CD4-positive, CD25-positive, alpha-beta regulatory T cell (primary cell): ENCODE results near the gene RBM45. TPM values are rescaled to one million over a fixed set of nuclear protein-coding genes. Genes with fewer than 3 reads are reported as not detected.
"Not testable (repeated sequence)": the region's sequence is repeated elsewhere in the genome, so short reads cannot be mapped to it uniquely, and the experiment has no call there.

Experiments used
- ATAC-seq, 2 donors: fragments of 150-1000 bp; cut with Tn5 transposase; one replicate each; pipeline ENCODE4 v1.10.0; 2021; ENCODE audit warnings: low read depth in 2 of 2, moderate number of reproducible peaks in 2 of 2, moderate library complexity in 1 of 2
- DNase-seq, 3 donors: peaks; one replicate each; pipeline versions ENCODE4 v3.0.0 to v3.0.0-alpha.2; 2012 to 2022; ENCODE audit warnings: mixed read lengths in 1 of 3
- H3K27ac ChIP-seq: one replicate; pipeline ENCODE4 v1.7.0; 2013; ENCODE audit warnings: mild to moderate bottlenecking, low read length; ENCODE audit not compliant: insufficient read depth, poor library complexity, severe bottlenecking
- H3K27me3 ChIP-seq: one replicate; pipeline ENCODE4 v1.7.0; 2013; ENCODE audit warnings: low read length; ENCODE audit not compliant: control insufficient read depth, insufficient read depth
- H3K36me3 ChIP-seq: one replicate; pipeline ENCODE4 v1.7.0; 2013; ENCODE audit warnings: mild to moderate bottlenecking, low read length, moderate library complexity; ENCODE audit not compliant: control insufficient read depth, insufficient read depth
- H3K4me1 ChIP-seq: 2 replicates; pipeline ENCODE4 v1.7.0; 2013; ENCODE audit warnings: mild to moderate bottlenecking, low read length; ENCODE audit not compliant: insufficient read depth, control insufficient read depth, poor library complexity, severe bottlenecking
- H3K4me3 ChIP-seq: one replicate; pipeline ENCODE4 v1.7.0; 2013; ENCODE audit warnings: low read depth, mild to moderate bottlenecking, low read length, moderate library complexity
- H3K9me3 ChIP-seq, 2 experiments: 1 replicate in 1 of 2; 2 replicates in 1 of 2; pipeline ENCODE4 v1.7.0; 2013; ENCODE audit warnings: low read length in 2 of 2, mild to moderate bottlenecking in 1 of 2, moderate library complexity in 1 of 2; ENCODE audit not compliant: control insufficient read depth in 2 of 2
- H3K27ac Mint-ChIP-seq, 3 donors: one replicate each; pipeline ENCODE4 v1.8.0; 2020 to 2022; ENCODE audit warnings: mild to moderate bottlenecking in 3 of 3, mixed read lengths in 3 of 3, moderate library complexity in 2 of 3
- H3K27me3 Mint-ChIP-seq: one replicate; pipeline ENCODE4 v1.8.0; 2022; ENCODE audit warnings: mild to moderate bottlenecking, mixed read lengths
- H3K36me3 Mint-ChIP-seq: one replicate; pipeline ENCODE4 v1.8.0; 2020; ENCODE audit warnings: mixed read lengths
- H3K4me1 Mint-ChIP-seq, 4 donors: one replicate each; pipeline ENCODE4 v1.8.0; 2020 to 2022; ENCODE audit warnings: mixed read lengths in 4 of 4, mild to moderate bottlenecking in 1 of 4
- H3K4me3 Mint-ChIP-seq, 4 donors: one replicate each; pipeline ENCODE4 v1.8.0; 2020 to 2022; ENCODE audit warnings: mild to moderate bottlenecking in 4 of 4, mixed read lengths in 4 of 4, moderate library complexity in 3 of 4
- H3K9me3 Mint-ChIP-seq, 7 donors: one replicate each; pipeline ENCODE4 v1.8.0; 2020 to 2022; ENCODE audit warnings: mixed read lengths in 7 of 7, mild to moderate bottlenecking in 3 of 7, moderate library complexity in 2 of 7
- polyA plus RNA-seq, 4 donors: library from polyadenylated mRNA; unstranded; fragments of 300-500 nt; fragmentation: Illumina TruSeq; gene quantifications; one replicate each; pipeline ENCODE4 v1.2.3, GENCODE V29; 2021
- total RNA-seq: library from RNA; stranded (reverse); gene quantifications from one replicate; pipeline ENCODE4 v1.2.3, GENCODE V29; 2022

RBM45 gene
- total and polyA plus RNA-seq, 5 donors from 2014 or later = 8.6 to 15.4 (median 10.8) TPM

DNA sequence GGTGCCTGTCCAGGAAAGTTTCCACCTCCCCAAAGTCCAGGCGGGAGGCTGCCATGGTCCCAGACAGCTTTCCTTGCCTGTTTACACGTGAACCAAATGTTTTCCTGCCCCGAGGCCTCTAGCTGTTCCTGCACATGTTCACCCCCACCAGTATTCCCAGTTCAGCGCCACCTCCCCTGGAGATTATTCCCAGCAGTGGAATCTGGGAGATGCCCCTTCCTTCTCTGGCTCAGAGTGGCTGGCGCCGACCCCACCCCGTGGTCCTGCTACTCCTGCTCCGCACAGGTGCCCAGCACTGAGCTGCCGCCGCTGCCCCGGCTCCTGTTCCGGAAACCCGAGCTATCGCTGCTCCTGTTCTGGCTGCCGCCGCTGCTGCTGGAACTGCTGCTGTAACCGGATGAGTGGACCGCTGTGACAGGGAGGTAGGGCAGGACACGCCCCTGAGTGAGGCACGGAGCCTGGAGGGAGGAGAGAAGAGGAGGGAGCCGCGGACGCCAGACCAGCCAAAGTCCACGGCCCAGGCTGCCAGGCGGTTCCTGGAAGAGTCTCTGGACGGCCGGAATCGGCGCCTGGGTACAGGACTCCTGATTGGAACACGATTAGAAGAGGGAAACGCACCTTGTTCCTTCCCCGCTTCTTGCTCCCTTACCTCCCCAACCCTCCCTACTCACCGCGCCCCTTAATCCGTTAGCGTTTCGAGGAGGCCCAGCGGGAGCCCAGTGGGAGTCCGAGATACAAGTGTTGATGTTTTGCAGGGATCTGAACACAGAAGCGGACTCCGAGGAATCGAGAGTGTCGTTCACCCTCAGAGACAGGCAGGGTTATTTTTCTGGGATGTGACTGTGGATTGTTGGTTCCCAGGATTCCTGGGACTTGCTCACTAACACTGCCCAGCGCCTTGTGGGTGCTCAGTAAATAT lies 39.6 kb upstream of the RBM45 start, which contains the start of gene PDE11A:
Gene PDE11A (minus strand): TSS at position 395 of the 919 bp plus-strand sequence. CDS start 340 bp downstream, at position 55.
- peaks cover 12% of the 10 kb centered on the region for H3K27me3 ChIP-seq
- Mint-ChIP-seq H3K4me1 (peaks cover 0 to 10% (median 0%) of the 10 kb centered on the region in 4 donors), H3K36me3 (no peaks in the 10 kb centered on the region), H3K9me3 (peaks cover 0 to 2% (median 0%) of the 10 kb centered on the region in 7 donors), H3K4me3 (peak within 1 kb of the TSS in 1 of 4 donors; percentile 8), H3K27me3 (peaks cover 67% of the 10 kb centered on the region), H3K27ac (no peak within 1 kb of the TSS)
- peaks cover 9% of the 10 kb centered on the region for H3K4me1 ChIP-seq
- ATAC-seq (peak; percentile 48 to 53), DNase-seq (peak in 2 of 3 donors; percentile 2 to 61)
- no peaks in the 10 kb centered on the region for H3K9me3 ChIP-seq
- no peak within 1 kb of the TSS for H3K27ac ChIP-seq
- H3K4me3 ChIP-seq = no peak within 1 kb of the TSS
- H3K36me3 ChIP-seq = no peaks in the 10 kb centered on the region

DNA sequence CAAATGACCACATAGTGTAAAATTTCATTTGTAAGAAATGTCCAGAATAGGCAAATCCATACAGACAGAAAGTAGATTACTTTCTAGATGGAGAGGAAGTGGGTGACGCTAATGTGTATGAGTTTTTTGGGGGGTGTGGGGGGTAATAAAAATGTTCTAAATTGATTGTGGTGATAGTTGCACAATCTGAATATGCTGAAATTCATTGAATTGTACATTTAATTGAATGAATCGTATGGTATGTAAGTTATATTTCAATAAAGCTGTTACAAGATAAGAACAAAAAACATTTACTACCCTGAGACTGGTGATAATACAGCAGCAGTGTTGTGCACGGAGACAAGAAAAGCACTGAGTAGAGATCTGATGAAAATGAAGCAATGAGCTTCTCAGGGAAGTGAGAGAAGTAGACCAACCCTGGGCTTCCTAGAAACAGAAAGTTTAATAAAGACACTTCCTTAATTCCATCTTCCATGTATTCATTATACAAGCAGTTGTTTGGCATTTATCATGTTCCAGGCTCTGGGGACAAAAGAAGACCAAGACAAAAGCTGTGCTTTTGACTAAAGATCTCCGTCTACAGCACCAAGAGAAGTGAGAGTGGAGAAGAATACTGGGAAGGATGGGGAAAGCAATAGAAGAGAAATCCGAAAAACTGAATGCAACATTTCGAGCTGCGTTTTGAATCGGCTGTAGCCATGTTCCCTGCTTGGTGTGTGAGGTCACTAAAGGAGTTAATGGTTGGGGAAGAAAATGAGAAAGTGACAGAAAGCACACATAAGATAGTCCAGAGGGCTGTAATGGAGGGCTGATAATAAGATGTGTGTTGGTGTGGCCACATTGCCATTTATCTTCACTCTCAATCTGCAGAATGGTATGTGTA lies 37.9 kb upstream of the RBM45 start:
- Histone ChIP-seq H3K4me1 (peaks cover 9% of the 10 kb centered on the region), H3K27me3 (peaks cover 13% of the 10 kb centered on the region), H3K36me3 (no peaks in the 10 kb centered on the region), H3K4me3 (no peak overlapping the region), H3K27ac (no peak overlapping the region), H3K9me3 (no peaks in the 10 kb centered on the region)
- Mint-ChIP-seq H3K27ac (no peak overlapping the region), H3K4me3 (no peak overlapping the region), H3K4me1 (peaks cover 0 to 10% (median 0%) of the 10 kb centered on the region in 4 donors), H3K36me3 (no peaks in the 10 kb centered on the region), H3K27me3 (peaks cover 69% of the 10 kb centered on the region), H3K9me3 (peaks cover 0 to 2% (median 1%) of the 10 kb centered on the region in 7 donors)
- ATAC-seq (no peak), DNase-seq (no peak)

GRCh38 chr2:178075006-178075326 lies 37.3 kb upstream of the RBM45 start:
- Mint-ChIP-seq H3K36me3 (no peaks in the 10 kb centered on the region), H3K27ac (no peak overlapping the region), H3K4me1 (peaks cover 0 to 10% (median 0%) of the 10 kb centered on the region in 4 donors), H3K4me3 (no peak overlapping the region), H3K9me3 (peaks cover 0 to 3% (median 1%) of the 10 kb centered on the region in 7 donors), H3K27me3 (peaks cover 67% of the 10 kb centered on the region)
- Histone ChIP-seq H3K9me3 (no peaks in the 10 kb centered on the region), H3K27ac (no peak overlapping the region), H3K27me3 (peaks cover 13% of the 10 kb centered on the region), H3K36me3 (no peaks in the 10 kb centered on the region), H3K4me3 (no peak overlapping the region), H3K4me1 (peaks cover 9% of the 10 kb centered on the region)
- DNase-seq = no peak
- ATAC-seq = no peak

- Histone ChIP-seq H3K27ac (no peak overlapping the region), H3K4me1 (peaks cover 9% of the 10 kb centered on the region), H3K27me3 (peaks cover 9% of the 10 kb centered on the region), H3K4me3 (no peak overlapping the region), H3K9me3 (no peaks in the 10 kb centered on the region), H3K36me3 (no peaks in the 10 kb centered on the region)
- no peak overlapping the region for H3K4me3 Mint-ChIP-seq
- no peak overlapping the region for H3K27ac Mint-ChIP-seq
- H3K27me3 Mint-ChIP-seq = peaks cover 58% of the 10 kb centered on the region
- no peak for ATAC-seq
- H3K9me3 Mint-ChIP-seq = peaks cover 0 to 4% (median 1%) of the 10 kb centered on the region in 7 donors
- peaks cover 0 to 10% (median 0%) of the 10 kb centered on the region in 4 donors for H3K4me1 Mint-ChIP-seq
- DNase-seq = no peak
- no peaks in the 10 kb centered on the region for H3K36me3 Mint-ChIP-seq
Observed at GRCh38 chr2:178076130-178076529, 36.1 kb upstream of the RBM45 start.

- H3K27me3 ChIP-seq, ATAC-seq, H3K27ac ChIP-seq, H3K36me3 ChIP-seq, H3K9me3 ChIP-seq, H3K9me3 Mint-ChIP-seq, H3K4me1 ChIP-seq, DNase-seq, H3K4me3 ChIP-seq, H3K27ac Mint-ChIP-seq, H3K36me3 Mint-ChIP-seq, H3K4me3 Mint-ChIP-seq, H3K4me1 Mint-ChIP-seq: not testable (repeated sequence)
- H3K27me3 Mint-ChIP-seq = peaks cover 36% of the 10 kb centered on the region
Observed at GRCh38 chr2:178079279-178079678, 33.0 kb upstream of the RBM45 start.

- Histone ChIP-seq H3K27ac (no peak overlapping the region), H3K4me3 (no peak overlapping the region), H3K4me1 (no peaks in the 10 kb centered on the region), H3K9me3 (no peaks in the 10 kb centered on the region), H3K36me3 (no peaks in the 10 kb centered on the region), H3K27me3 (peaks cover 7% of the 10 kb centered on the region)
- ATAC-seq = no peak
- no peak for DNase-seq
- peaks cover 0 to 3% (median 0%) of the 10 kb centered on the region in 7 donors for H3K9me3 Mint-ChIP-seq
- H3K27ac Mint-ChIP-seq = no peak overlapping the region
- no peaks in the 10 kb centered on the region for H3K36me3 Mint-ChIP-seq
- no peak overlapping the region for H3K4me3 Mint-ChIP-seq
- peaks cover 16% of the 10 kb centered on the region for H3K27me3 Mint-ChIP-seq
- H3K4me1 Mint-ChIP-seq = no peaks in the 10 kb centered on the region
Observed at GRCh38 chr2:178082408-178083045, 29.7 kb upstream of the RBM45 start.

DNA sequence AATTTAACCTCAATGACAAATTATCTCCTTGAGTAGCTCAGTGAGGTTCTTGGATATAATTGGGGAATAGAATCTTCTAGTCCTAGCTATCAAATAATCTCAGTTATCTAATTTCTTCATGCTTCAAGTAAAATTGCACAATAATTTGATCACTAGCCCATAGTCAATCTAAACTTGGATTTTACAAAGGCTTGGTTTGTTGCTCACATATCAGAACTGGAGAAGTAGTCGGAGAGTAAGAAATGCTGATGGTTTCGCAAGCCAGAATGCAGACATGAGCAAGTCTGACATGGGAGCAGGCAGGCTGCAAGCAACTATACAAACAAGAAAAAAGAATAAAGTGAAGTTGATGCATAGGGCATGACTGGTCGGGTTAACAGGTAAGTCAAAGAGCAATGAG lies 28.0 kb upstream of the RBM45 start:
- Histone ChIP-seq H3K4me1 (no peaks in the 10 kb centered on the region), H3K4me3 (no peak overlapping the region), H3K27ac (no peak overlapping the region), H3K36me3 (no peaks in the 10 kb centered on the region), H3K27me3 (peaks cover 6% of the 10 kb centered on the region), H3K9me3 (no peaks in the 10 kb centered on the region)
- H3K4me3 Mint-ChIP-seq = no peak overlapping the region
- no peaks in the 10 kb centered on the region for H3K36me3 Mint-ChIP-seq
- H3K4me1 Mint-ChIP-seq = no peaks in the 10 kb centered on the region
- DNase-seq (no peak), ATAC-seq (no peak)
- H3K27ac Mint-ChIP-seq = no peak overlapping the region
- peaks cover 18% of the 10 kb centered on the region for H3K27me3 Mint-ChIP-seq
- peaks cover 0 to 2% (median 0%) of the 10 kb centered on the region in 7 donors for H3K9me3 Mint-ChIP-seq
